ENCODE results near the gene N4BP2. TPM values are rescaled to one million over a fixed set of nuclear protein-coding genes. Genes with fewer than 3 reads are reported as not detected.
"Not testable (repeated sequence)": the region's sequence is repeated elsewhere in the genome, so short reads cannot be mapped to it uniquely, and the experiment has no call there.

Gene N4BP2
- total RNA-seq, 1 donor from 2014 or later: 5.8 TPM

GRCh38 chr4:40086421-40086820 lies 29.8 kb downstream of the N4BP2 start:
- H3K4me3 ChIP-seq (ENCODE audit: low read depth, low read length): no peak overlapping the region
- DNase-seq (ENCODE audit: low read depth): no peak
- TF ChIP-seq CTCF (conservative IDR thresholded peaks at IDR 0.05; ENCODE audit: low read depth, low read length): no peak

- DNase-seq (ENCODE audit: low read depth): no peak
- H3K4me3 ChIP-seq (ENCODE audit: low read depth, low read length): no peak overlapping the region
- no peak for TF ChIP-seq CTCF (conservative IDR thresholded peaks at IDR 0.05; ENCODE audit: low read depth, low read length)
Measured at GRCh38 chr4:40087799-40088366, 31.2 kb downstream of the N4BP2 start.

GRCh38 chr4:40093400-40093799 lies 36.8 kb downstream of the N4BP2 start:
- DNase-seq (ENCODE audit: low read depth); H3K4me3 ChIP-seq (ENCODE audit: low read depth, low read length): not testable (repeated sequence)

- DNase-seq (ENCODE audit: low read depth): no peak
- no peak for TF ChIP-seq CTCF (conservative IDR thresholded peaks at IDR 0.05; ENCODE audit: low read depth, low read length)
- H3K4me3 ChIP-seq (ENCODE audit: low read depth, low read length): no peak overlapping the region
Measured at GRCh38 chr4:40099010-40099409, 42.4 kb downstream of the N4BP2 start.

- H3K4me3 ChIP-seq (ENCODE audit: low read depth, low read length); DNase-seq (ENCODE audit: low read depth): not testable (repeated sequence)
Measured at GRCh38 chr4:40107150-40107549, 50.5 kb downstream of the N4BP2 start.

GRCh38 chr4:40112027-40112792 lies 55.6 kb downstream of the N4BP2 start:
- H3K4me3 ChIP-seq (ENCODE audit: low read depth, low read length): no peak overlapping the region
- no peak for DNase-seq (ENCODE audit: low read depth)
- no peak for TF ChIP-seq CTCF (conservative IDR thresholded peaks at IDR 0.05; ENCODE audit: low read depth, low read length)

- no peak for TF ChIP-seq CTCF (conservative IDR thresholded peaks at IDR 0.05; ENCODE audit: low read depth, low read length)
- DNase-seq (ENCODE audit: low read depth): no peak
- H3K4me3 ChIP-seq (ENCODE audit: low read depth, low read length): no peak overlapping the region
Measured at GRCh38 chr4:40114206-40114605, 57.6 kb downstream of the N4BP2 start.

GRCh38 chr4:40118861-40119260 lies 62.2 kb downstream of the N4BP2 start:
- H3K4me3 ChIP-seq (ENCODE audit: low read depth, low read length): no peak overlapping the region
- DNase-seq (ENCODE audit: low read depth): no peak
- no peak for TF ChIP-seq CTCF (conservative IDR thresholded peaks at IDR 0.05; ENCODE audit: low read depth, low read length)

Measured in epithelial cell of proximal tubule (primary cell).